ES-I3 (cell line): ENCODE results near the gene RET.

Source experiments
- H3K36me3 ChIP-seq: 2 replicates; pipeline ENCODE4 v1.6.1; 2013; ENCODE audit warnings: mild to moderate bottlenecking, low read length, control low read depth, moderate library complexity; ENCODE audit not compliant: insufficient read depth
- H3K4me1 ChIP-seq: 2 replicates; pipeline ENCODE4 v1.6.1; 2013; ENCODE audit warnings: mild to moderate bottlenecking, control low read depth, low read length; ENCODE audit not compliant: insufficient read depth
- H3K9ac ChIP-seq: 2 replicates; pipeline ENCODE4 v1.6.1; 2013; ENCODE audit warnings: low read depth, mild to moderate bottlenecking, low read length, moderate library complexity
- H3K9me3 ChIP-seq: 2 replicates; pipeline ENCODE4 v1.6.1; 2013; ENCODE audit warnings: mild to moderate bottlenecking, low read length, moderate library complexity; ENCODE audit not compliant: control insufficient read depth, insufficient read depth

Gene RET

DNA sequence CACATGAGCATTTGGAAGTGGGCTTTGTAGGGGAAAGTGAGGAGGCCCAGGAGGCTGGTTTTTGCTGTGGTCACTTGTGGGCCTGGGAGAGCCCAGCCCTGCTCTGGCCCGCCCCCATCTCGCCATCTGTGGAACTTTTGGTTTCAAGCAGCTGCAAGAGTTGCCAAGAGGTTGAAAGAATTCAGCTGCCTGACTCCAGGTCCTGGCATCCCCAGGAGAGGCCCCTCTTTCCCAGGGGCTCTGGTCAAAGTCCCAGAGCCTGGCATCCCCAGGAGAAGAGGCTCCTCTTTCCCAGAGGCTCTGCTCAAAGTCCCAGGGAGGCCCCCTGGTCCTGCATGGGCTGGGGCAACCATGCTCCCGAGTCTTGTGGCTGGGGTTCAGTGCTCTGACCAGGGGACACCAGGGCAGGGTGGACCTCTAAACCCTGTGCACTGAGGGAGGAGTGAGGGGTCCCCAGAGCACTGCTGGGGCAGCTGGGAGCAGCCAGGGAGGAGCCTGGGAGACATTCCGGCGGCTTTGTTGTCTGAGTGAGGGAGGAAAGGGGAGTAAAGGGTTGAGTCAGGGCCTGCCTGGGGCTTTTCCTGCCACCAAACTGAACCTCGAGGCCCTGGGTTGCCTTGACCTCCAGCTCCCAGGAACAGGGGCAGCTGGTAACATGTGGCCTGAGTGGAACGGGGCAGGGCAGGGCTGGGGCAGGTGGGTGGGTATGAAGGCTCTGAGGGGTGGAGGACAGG is 33.6 kb downstream of the RET start:
- H3K9me3 ChIP-seq, result no peaks in the 10 kb centered on the region
- H3K9ac ChIP-seq, result no peak overlapping the region

DNA sequence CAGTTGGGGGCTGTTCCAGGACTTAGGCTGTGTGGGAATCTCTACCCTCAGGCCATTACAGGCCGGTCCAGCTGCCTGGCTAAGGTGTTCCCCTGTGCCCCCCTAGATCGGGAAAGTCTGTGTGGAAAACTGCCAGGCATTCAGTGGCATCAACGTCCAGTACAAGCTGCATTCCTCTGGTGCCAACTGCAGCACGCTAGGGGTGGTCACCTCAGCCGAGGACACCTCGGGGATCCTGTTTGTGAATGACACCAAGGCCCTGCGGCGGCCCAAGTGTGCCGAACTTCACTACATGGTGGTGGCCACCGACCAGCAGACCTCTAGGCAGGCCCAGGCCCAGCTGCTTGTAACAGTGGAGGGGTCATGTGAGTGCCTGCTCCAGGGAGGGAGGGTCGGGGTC is 34.2 kb downstream of the RET start:
- Histone ChIP-seq H3K4me1 (peaks cover 9% of the 10 kb centered on the region; the same call in 1 of the 2 replicates), H3K9me3 (no peaks in the 10 kb centered on the region), H3K36me3 (no peaks in the 10 kb centered on the region), H3K9ac (no peak overlapping the region)

More for the DNA sequence above, 33.6 kb downstream of the RET start:
- Histone ChIP-seq H3K36me3 (no peaks in the 10 kb centered on the region), H3K4me1 (peaks cover 9% of the 10 kb centered on the region; the same call in 1 of the 2 replicates)

DNA sequence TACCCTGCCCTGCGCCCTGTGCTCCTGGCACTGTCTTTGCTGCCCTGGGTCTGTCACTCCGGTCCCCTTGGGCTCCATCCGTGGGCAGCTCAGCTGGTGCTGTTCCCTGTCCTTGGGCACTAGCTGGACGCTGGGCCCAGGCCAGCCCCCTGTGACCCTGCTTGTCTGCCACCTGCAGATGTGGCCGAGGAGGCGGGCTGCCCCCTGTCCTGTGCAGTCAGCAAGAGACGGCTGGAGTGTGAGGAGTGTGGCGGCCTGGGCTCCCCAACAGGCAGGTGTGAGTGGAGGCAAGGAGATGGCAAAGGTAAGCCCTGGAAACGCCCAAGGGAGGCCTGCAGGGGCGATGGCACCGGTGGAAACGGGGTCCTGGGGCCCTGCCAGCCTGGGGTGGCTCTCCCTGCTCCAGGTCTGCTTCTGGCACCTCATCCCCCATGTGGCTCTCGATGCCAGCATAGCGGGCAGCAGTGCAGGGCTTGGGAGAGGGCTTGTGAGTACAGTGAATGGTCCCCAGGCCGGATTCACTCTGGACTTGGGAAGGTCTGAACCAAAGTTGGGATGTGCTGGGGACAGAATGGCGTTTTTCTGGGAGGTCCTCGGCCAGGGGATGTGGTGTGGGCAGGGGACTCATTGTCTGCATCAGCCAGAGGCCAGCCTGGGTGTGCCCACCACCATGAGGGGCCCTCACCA is 35.2 kb downstream of the RET start:
- H3K4me1 ChIP-seq, result peaks cover 9% of the 10 kb centered on the region; the same call in 1 of the 2 replicates
- no peak overlapping the region for H3K9ac ChIP-seq
- no peaks in the 10 kb centered on the region for H3K36me3 ChIP-seq
- H3K9me3 ChIP-seq, result no peaks in the 10 kb centered on the region

DNA sequence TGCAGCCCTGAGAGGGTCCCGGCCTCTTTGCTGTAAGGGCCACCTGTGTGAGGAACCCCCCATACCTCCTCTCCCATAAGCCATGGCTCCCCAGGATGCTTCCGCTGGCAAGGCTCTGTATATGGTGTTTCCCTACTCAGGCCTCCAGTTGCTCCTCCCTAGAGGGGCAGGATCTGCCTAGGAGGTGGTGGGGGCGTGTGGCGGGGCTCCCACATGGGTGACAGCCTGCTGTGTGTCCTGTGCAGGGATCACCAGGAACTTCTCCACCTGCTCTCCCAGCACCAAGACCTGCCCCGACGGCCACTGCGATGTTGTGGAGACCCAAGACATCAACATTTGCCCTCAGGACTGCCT is 35.7 kb downstream of the RET start:
- Histone ChIP-seq H3K9me3 (no peaks in the 10 kb centered on the region), H3K9ac (no peak overlapping the region), H3K36me3 (no peaks in the 10 kb centered on the region), H3K4me1 (peaks cover 9% of the 10 kb centered on the region; the same call in 1 of the 2 replicates)

DNA sequence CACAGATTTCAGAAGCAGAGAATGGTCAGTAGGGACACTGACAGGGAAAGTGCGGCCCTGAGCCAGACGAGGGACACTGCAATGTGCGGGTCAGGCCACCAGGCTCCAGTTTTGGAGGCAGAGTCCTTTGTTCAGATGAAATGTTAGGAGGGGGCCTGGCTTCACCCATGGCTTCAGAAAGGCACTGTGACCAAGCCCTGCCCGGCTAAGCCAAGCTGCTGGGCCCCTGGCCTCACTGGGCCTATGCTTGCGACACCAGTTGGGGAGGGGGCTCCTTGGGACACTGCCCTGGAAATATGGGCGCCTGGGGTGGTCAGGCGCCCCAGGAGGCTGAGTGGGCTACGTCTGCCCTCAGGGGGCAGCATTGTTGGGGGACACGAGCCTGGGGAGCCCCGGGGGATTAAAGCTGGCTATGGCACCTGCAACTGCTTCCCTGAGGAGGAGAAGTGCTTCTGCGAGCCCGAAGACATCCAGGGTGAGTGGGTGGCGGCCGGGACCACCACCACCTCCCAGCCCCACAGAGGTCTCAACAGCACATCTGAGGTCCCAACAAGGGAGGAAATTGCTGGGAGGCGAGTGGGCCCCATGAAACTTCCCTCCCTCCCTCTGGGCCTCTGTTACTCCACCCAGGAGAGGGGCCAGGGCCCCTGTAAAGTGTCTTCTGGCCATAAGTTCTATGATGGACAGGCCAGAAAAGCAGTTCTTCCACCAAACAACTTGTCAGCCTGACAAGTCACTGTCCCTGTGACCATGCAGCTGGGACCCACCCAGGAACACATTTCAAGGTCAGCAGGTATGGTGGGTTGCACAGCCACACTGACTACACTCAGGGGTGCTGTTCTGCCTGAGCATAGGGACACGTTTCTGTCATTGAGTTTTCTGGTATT is 36.6 kb downstream of the RET start:
- Histone ChIP-seq H3K36me3 (no peaks in the 10 kb centered on the region), H3K9ac (no peak overlapping the region), H3K9me3 (no peaks in the 10 kb centered on the region), H3K4me1 (peaks cover 9% of the 10 kb centered on the region; the same call in 1 of the 2 replicates)

DNA sequence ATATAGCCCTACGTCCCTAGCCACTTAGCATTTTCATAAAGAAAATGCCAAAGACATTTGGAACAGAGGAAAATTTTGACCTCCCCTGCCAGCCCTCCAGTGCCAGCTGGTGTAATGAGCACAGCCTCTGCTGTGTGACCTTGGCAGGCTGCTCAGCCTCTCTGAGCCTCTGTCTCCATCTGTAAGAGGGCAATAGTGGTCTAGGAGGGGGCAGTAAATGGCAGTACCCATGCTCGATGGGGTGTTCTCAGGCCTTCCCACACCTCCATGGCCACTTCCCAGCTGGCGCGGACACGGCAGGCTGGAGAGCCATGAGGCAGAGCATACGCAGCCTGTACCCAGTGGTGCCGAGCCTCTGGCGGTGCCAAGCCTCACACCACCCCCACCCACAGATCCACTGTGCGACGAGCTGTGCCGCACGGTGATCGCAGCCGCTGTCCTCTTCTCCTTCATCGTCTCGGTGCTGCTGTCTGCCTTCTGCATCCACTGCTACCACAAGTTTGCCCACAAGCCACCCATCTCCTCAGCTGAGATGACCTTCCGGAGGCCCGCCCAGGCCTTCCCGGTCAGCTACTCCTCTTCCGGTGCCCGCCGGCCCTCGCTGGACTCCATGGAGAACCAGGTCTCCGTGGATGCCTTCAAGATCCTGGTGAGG is 37.3 kb downstream of the RET start:
- no peak overlapping the region for H3K9ac ChIP-seq
- H3K4me1 ChIP-seq, result peaks cover 9% of the 10 kb centered on the region; the same call in 1 of the 2 replicates
- H3K36me3 ChIP-seq, result no peaks in the 10 kb centered on the region
- no peaks in the 10 kb centered on the region for H3K9me3 ChIP-seq

DNA sequence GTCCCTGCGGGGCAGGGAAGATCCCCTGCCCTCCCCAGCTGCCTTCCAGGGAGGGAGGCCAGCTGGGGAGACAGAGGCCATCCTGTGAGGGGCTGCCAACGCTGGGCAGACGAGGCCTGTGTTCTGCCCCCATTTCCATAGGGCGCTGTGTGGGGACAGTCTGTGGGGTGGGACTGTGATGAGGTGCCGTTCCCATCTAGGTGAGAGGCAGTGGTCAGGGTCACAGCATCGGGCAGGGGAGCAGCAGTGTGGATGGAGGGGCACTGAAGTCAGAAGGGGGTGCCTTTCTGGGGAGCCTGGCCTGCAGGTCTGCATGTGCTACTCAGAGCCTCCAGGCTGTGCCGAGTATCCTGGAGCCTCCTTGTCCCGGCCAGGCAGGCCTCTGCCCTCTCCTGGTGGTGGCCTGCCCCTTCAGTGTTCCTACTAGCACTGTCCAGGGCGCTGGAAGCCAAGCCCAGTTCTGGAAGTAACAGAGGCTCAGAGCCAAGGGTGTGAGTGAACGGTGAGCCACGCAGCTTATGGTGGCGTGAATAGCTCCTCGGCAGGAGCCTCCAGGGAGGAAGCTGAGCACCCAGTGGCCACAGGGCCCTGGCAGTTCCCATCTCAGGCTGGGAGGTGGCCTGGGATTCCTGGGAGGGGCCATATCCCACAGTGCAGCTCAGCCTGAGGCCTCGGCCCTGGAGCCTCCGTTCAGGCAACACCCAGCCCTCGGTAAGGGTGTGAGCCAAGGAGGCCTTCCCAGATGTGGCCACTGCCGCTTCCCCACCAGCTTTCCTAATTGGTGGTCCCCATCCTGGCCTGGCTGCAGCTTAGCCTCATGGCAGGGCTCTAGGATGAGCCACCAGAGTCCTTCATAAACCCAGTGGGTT is 38.1 kb downstream of the RET start:
- no peaks in the 10 kb centered on the region for H3K36me3 ChIP-seq
- H3K9ac ChIP-seq, result no peak overlapping the region
- H3K9me3 ChIP-seq, result no peaks in the 10 kb centered on the region
- peaks cover 9% of the 10 kb centered on the region; the same call in 1 of the 2 replicates for H3K4me1 ChIP-seq

DNA sequence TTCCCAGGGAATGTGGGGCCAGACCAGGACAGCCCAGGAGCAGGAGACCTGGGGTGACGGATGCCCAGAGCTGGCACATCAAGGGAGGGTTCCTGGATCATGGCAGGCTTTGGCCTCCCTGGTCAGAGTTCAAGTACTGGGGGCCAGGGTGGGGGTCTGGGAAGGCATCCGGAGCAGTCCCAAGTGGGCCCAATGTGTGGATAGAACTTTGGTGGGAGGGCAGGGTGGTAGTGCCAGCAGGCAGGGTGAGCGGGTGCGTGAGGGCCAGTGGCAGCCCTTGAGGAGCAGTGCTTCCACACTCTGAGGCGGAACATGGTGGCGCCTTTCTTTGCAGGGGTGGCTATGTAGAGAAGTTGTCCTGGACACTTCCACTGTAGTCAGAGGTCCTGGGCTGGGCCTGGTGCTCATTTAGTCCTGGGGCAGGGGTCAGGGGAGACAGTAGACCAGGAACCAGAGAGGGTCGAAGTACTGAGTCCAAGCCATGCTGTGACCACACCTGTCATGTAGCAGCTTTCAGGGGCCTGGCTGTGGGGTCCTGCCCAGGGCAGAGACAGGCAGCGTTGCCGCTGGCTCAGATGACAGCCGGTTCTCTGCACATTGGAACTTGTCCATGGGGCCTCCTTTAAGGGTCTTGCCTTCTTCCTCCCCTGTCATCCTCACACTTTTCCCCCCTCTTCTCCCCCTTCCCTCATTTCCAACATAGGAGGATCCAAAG is 39.2 kb downstream of the RET start:
- no peaks in the 10 kb centered on the region for H3K9me3 ChIP-seq
- H3K4me1 ChIP-seq, result peaks cover under 1% of the 10 kb centered on the region; the same call in 1 of the 2 replicates
- H3K36me3 ChIP-seq, result no peaks in the 10 kb centered on the region
- H3K9ac ChIP-seq, result no peak overlapping the region

DNA sequence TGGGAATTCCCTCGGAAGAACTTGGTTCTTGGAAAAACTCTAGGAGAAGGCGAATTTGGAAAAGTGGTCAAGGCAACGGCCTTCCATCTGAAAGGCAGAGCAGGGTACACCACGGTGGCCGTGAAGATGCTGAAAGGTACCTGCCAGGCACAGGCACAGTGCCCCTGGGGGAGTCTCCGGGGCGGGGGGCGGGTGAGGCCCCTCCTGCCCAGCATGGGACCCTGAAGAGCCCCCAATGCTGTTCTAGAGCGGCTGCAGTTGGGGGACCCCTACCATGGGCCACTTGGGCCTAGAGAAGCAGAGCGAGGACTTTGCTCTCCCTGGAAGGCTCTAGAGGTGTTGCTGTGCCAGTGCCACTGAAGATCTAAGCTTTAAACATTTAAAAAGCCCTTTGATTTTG is 39.7 kb downstream of the RET start:
- Histone ChIP-seq H3K9ac (no peak overlapping the region), H3K9me3 (no peaks in the 10 kb centered on the region), H3K4me1 (no peaks in the 10 kb centered on the region; the same call in 1 of the 2 replicates), H3K36me3 (no peaks in the 10 kb centered on the region)

DNA sequence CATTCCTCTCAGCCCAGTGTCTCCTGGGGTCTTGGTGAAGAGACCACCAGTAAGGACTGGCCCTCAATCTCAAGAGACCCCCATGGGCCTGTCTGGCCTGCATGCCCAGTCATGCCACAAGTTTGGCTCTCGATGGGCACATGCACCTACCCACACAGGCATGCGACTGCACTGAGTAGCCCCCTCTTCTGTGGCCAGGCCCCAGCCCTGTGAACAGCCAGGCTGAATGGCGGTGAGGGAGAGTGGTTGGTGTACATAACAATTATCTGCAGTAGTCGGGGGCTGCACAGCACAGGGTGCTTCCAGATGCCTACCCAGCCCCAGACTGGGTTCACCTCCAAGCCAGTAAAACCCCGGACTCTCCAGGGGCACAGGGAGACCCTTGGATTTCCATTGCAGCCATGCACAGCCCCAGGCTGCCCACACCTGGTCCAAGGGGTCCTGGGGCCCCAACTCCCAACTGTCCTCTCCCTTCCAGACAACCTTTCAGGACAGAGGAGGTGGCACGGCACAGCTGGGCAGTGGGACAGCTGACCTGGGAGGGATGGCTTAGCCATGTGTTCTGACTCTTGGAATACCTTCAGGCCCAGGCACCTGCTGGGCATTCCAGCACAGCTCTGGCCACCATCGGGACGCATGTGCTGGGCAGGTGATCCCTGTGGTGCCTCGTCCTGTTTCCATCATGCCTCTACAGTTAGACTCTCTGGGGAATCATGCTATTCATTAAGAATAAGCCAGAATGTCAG is 40.3 kb downstream of the RET start:
- no peaks in the 10 kb centered on the region; the same call in 1 of the 2 replicates for H3K4me1 ChIP-seq

DNA sequence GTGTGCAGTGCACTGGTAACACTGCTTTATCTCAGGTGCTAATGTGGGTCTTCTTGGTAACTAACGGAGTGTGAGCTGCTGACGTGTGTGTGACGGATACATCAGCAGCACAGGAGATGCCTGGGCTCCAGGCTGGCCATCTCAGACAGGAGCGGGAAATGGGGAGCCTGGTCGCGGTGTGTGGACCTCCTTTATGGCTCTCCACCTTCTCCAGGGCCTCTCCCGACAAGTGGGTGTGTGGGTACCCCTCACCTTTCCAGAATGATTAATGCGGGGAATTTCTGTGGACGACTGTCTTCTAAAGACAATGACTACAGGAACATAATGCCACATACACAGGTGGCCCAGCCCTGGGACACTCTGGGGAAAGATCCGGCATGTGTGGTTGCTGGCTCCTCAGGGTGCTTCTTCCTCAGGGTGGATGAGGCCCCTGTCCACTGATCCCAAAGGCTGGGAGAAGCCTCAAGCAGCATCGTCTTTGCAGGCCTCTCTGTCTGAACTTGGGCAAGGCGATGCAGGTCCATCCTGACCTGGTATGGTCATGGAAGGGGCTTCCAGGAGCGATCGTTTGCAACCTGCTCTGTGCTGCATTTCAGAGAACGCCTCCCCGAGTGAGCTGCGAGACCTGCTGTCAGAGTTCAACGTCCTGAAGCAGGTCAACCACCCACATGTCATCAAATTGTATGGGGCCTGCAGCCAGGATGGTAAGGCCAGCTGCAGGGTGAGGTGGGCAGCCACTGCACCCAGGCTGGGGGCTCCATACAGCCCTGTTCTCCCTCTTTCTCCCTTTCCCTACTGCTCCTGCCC is 41.1 kb downstream of the RET start:
- Histone ChIP-seq H3K4me1 (no peaks in the 10 kb centered on the region; the same call in 1 of the 2 replicates), H3K36me3 (no peaks in the 10 kb centered on the region), H3K9me3 (no peaks in the 10 kb centered on the region), H3K9ac (no peak overlapping the region)

More for the DNA sequence above, 40.3 kb downstream of the RET start:
- Histone ChIP-seq H3K9me3 (no peaks in the 10 kb centered on the region), H3K9ac (no peak overlapping the region), H3K36me3 (no peaks in the 10 kb centered on the region)
